H1 (cell line): ENCODE data around the gene CSNK1D. TPM values are rescaled to one million over a fixed set of nuclear protein-coding genes. Genes with fewer than 3 reads are reported as not detected.

Experiments
- BRCA1 ChIP-seq: IDR thresholded peaks from 2 replicates; pipeline ENCODE4 v1.6.1; 2012; ENCODE audit warnings: low read depth, low read length, improper control_type of control experiment
- CBX8 ChIP-seq: fragments of 300-800, 300-1000 bp; sonication (generic); IDR thresholded peaks from 2 replicates; pipeline ENCODE4 v1.7.1; 2016; ENCODE audit warnings: low read depth, low read length, borderline replicate concordance
- JUND ChIP-seq: IDR thresholded peaks from 2 replicates; pipeline ENCODE4 v1.6.1; 2011; ENCODE audit warnings: mild to moderate bottlenecking, improper control_type of control experiment, low read length
- KDM4A ChIP-seq: IDR thresholded peaks from one replicate; pipeline ENCODE4 v1.7.1; 2012; ENCODE audit warnings: low read depth, mild to moderate bottlenecking, moderate library complexity, low read length, inconsistent platforms; ENCODE audit not compliant: severe bottlenecking
- PHF8 ChIP-seq: fragments of 200-600 bp; sonication (generic); conservative IDR thresholded peaks from 2 replicates; pipeline ENCODE4 v1.7.1; 2012; ENCODE audit warnings: low read depth, mild to moderate bottlenecking, inconsistent platforms, low read length, moderate library complexity
- SIRT6 ChIP-seq: IDR thresholded peaks from one replicate; pipeline ENCODE4 v1.7.1; 2012; ENCODE audit warnings: low read length, inconsistent platforms
- SRF ChIP-seq: IDR thresholded peaks from 2 replicates; pipeline ENCODE4 v1.6.1; 2011; ENCODE audit warnings: mild to moderate bottlenecking, low read depth, low read length, moderate library complexity
- TAF7 ChIP-seq: optimal IDR thresholded peaks from 2 replicates; pipeline ENCODE3; 2011; ENCODE audit warnings: low read depth, mild to moderate bottlenecking, inconsistent platforms, low read length, moderate library complexity, borderline replicate concordance
- ZNF274 ChIP-seq: IDR thresholded peaks from 2 replicates; pipeline ENCODE4 v1.7.0; 2012; ENCODE audit warnings: low read length, borderline replicate concordance; ENCODE audit errors: extremely low read depth
- polyA plus RNA-seq, 7 experiments: library from polyadenylated mRNA; depleted of rRNA in 3 of 7; stranded (reverse) in 5 of 7; unstranded in 2 of 7; fragments of >200 nt in 5 of 7; fragments of 200-250 nt in 2 of 7; gene quantifications; 1 replicate in 5 of 7; 2 replicates in 1 of 7; 4 replicates in 1 of 7; pipeline versions ENCODE4 v1.2.1 to v1.2.3, GENCODE V29; 2011 to 2013; ENCODE audit warnings: missing spikeins in 2 of 7, mixed read lengths in 2 of 7
- total RNA-seq: library from RNA; stranded (reverse); fragmentation: NEBNext Ultra II Directional; extraction: Animal tissue kit (Norgen Biotek cat#: 25700); gene quantifications from 2 replicates; pipeline ENCODE4 v1.2.1, GENCODE V29; 2021
- TF ChIP-seq, protein P1 (sequence below): IDR thresholded peaks from 2 replicates; pipeline ENCODE4 v1.6.1; 2011; ENCODE audit warnings: low read depth, mild to moderate bottlenecking, low read length; ENCODE audit not compliant: insufficient read depth

The CSNK1D gene
- total and polyA plus RNA-seq, 2 of the 8 experiments (the other 6 are each of a cell fraction or from before 2014, with no cell fraction given): 73.5 to 103 TPM

DNA sequence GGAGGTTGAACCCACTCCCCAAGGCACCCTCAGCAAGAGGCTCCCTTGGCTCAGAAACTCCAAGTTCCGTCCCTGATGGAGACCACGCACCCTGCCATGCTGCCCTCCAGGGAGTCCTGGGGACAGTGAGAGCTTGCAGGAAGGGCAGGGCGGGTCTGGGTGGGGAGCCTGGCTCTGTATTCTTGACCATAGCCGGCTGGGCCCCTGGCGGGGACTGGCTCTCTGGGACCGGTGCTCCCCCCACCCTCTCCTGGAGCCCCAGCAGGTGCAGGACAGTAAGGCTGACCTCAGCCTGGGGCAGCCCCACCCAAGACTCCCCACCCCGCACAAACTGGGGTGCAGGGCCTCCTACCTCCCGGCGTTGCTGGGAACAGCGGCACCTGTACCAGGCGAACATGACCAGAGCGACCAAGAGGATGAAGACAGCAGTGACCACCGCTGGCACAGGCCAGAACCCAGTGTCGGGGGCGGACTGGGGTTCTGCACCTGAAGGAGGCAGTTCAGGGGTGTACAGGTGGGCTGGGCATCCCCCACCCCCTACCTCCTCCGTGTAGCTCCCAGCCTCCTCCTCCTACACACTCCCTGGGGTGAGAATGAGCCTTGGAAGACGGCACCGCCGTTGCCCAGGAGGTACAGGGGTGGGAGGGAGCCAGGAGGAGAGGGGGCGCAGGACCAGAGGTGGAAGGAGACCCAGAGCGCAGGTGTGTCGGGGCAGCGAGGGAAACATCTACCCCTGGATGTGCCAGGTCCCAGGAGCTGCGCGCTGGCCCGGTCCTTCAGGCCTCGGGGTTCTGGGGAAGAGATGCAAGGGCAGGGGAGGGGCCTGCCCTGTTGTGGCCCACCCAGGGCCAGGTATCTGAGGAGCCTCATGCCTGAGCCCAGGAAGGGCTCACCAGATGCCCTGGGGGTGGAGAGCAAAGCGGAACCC, 49.3 kb upstream of the CSNK1D start (continued):
- no peak for TF ChIP-seq BRCA1
- TF ChIP-seq, protein P1, sequence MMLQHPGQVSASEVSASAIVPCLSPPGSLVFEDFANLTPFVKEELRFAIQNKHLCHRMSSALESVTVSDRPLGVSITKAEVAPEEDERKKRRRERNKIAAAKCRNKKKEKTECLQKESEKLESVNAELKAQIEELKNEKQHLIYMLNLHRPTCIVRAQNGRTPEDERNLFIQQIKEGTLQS: no peak
- TF ChIP-seq ZNF274: no peak
- TF ChIP-seq PHF8: no peak
- no peak for TF ChIP-seq TAF7
- TF ChIP-seq SIRT6: no peak
- TF ChIP-seq SRF: no peak
- TF ChIP-seq KDM4A: no peak
- no peak for TF ChIP-seq JUND
- TF ChIP-seq CBX8: no peak
